GM21367 (cell line): ENCODE results near the gene STK11.
A peak's percentile ranks its signal among the peaks of the same experiment; 100 is the strongest.
"Not testable (repeated sequence)": the region's sequence is repeated elsewhere in the genome, so short reads cannot be mapped to it uniquely, and the experiment has no call there.

Source experiments
- ATAC-seq: cut with Tn5 transposase; IDR thresholded peaks from one replicate; pipeline ENCODE4 v1.9.1; 2021; ENCODE audit not compliant: unreplicated experiment

Gene STK11

DNA sequence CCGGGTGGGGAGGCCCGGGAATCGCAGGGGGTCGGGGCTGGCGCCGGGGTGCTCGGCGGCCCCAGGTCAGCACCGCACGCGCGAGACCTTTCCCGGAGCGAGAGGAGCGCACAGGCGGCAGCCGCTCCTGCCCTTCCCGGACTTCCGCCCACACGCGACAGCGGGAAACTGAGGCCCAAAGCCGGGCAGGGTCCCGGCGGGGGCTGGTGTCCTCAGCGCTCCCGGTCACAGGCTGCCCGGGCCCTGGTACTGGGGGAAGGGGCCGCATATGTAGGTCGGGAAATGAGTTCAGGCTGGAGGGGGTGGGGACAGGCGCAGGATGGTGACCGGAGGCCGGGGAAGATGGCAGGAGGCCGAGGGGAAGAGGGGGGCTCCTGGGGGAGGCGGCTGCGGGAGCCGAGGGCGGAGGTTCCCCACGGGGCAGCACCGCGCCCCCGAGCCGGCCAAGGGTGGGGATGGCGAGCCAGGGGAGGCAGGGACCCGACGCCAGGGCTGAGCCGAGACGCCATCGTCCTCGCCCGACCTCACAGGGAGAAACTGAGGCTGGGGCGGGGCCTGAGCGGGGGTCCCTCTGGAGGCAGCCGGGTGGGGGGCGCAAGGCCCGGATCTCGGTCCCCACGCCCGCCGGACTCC lies 31.6 kb downstream of the STK11 start:
- no peak for ATAC-seq

DNA sequence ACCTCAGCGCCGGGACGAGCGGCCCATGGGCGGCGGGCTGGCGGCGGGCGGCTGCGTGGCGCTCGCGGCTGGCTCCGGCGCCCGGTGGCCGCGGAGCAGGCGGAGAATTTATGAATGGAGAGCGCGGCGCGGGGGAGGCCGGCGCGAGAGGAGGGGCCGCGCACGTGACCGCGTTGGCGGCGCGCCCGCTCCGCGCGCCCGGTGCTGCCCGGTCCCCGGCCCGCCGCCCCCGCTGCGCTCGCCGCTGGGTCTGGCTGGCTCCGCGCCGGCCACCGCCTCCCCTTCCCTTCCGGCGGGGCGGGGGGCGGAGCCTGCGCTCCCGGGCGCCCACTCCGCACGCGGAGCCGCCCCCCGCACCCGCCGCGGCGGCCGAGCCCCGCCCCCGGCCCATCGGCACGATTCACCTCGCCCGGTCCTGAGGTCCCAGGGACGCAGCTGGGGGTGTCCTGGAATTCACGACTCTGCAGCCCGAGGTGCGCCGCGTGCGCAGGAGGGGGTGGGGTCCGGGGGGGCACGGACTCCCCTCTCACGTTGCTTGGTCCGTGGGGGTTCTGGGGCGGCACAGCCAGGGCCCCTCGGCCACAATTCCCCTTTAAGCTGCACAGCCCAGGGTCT lies 32.3 kb downstream of the STK11 start, which contains the start of gene CBARP:
TSS of gene CBARP (minus strand) at position 252 of the 615 bp plus-strand sequence. CDS start 1,905 bp downstream, outside the sequence.
- ATAC-seq = no peak

DNA sequence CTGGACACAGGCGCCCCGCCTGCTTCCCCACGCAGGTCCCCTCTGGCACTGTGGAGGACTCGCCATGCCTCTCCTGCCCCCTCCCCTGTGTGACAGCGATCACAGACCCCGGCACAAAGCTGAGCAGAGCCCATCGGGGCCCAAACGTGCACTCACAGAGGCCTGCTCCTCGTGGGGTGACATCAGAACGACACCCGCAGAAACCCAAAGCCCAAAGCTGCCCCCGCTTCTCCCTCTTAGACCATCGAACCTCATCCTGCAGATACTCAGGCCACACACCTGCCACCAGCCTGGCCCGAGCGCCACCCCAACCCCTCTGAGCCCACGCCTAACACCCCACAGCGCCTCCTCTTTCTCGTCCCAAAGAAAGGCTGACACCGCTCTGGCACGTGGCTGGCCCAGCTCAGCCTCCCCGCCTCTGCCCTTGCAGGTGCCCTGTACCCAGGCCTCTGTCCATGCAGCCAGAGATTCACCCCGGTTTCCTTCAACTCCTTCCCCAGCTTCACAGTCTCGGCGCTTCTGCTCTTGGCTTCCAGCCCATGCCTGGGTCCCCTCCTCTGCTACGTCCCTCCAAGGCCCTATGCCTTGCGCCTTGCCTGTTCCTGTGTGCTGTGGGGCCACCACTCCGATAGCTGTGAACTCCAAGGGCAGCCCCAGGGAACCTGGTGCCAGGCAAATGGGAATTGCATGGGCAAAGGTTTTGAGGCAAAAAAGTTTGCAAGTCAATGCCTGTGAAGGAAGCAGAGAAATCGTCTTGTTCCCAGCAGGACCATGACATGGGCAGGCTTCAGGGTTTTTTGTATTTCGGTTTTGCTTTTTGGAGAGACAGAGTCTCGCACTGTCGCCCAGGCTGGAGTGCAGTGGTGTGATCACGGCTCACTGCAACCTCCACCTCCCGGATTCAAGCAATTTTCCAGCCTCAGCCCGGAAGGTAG lies 33.1 kb downstream of the STK11 start:
- ATAC-seq = no peak

DNA sequence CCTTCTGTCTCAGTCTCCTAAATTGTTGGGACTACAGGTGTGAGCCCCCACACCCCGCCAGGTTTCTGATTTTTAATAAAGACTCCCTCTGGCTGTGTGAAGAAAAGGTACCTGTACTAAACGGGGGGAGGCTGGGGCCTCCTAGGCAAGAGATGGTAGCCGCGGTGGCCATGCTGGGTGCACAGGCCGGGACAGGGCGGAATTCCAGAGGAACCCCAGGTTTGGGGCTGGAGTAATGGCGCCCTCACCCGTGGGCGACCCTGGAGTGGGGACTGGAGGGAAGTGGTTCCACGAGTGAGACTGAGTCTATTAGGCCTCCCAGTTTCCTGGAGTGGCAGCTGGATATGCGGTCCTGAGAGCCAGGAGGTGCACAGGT lies 33.8 kb downstream of the STK11 start:
- no peak for ATAC-seq

DNA sequence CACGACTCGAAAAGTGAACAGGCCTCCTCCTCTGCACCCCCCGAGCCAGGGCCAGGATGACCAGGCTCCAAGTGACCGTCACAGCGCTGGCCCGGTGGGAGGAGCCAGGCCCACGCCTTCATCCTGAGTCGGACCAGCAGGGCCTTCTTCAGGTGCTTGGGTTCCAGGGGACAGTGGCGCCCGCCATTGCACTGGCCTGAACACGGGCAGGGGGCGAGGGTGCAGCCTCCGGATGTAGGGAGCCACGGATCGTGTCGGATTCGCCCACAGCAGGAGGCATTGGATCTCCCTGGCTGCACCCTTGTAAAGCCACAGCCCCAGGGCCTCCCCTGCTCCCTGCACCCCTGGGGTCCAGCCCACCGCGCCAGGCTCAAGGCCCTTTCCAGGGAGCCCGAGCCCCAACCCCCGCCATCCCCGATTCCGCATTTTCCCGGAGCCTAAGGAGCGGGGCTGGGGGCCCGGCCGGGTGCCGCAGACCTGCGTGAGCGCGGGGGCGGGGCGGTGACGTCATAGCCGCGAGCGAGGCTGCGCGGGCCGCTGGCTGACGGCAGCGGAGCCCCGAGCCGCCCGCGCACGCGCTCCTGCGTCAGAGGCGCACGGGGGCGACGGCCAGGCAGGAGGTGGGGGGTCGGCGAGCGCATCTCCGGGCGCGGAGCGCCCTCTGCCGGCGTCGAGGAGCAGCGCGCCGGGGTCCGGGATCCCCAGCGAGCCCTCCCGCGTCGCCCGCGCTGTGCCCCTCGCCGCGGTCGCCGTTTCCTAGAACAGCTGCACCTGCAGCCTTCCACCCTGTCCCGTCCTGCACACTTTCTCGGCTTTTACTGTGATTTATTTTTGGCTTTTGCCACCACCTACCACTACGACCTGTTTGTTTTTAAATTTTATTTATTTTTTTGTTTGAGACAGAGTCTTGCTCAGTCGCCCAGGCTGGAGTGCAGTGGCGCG lies 34.5 kb downstream of the STK11 start:
- no peak for ATAC-seq

DNA sequence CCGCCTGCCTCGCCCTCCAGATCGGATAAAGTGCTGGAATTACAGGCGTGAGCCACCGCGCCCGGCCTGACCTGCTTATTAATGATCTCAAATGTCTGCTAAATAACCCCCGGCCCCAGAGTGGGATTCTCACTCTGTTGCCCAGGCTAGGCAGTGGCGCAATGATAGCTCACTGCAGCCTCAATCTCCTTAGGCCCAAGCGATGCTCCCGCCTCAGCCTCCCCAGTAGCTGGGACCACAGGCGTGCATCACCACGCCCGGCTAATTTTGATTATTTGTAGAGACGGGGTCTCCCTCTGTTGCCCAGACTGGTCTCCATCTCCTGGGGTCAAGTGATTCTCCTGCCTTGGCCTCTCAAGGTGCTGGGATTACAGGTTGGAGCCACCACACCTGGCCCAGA lies 35.3 kb downstream of the STK11 start:
- ATAC-seq = no peak

DNA sequence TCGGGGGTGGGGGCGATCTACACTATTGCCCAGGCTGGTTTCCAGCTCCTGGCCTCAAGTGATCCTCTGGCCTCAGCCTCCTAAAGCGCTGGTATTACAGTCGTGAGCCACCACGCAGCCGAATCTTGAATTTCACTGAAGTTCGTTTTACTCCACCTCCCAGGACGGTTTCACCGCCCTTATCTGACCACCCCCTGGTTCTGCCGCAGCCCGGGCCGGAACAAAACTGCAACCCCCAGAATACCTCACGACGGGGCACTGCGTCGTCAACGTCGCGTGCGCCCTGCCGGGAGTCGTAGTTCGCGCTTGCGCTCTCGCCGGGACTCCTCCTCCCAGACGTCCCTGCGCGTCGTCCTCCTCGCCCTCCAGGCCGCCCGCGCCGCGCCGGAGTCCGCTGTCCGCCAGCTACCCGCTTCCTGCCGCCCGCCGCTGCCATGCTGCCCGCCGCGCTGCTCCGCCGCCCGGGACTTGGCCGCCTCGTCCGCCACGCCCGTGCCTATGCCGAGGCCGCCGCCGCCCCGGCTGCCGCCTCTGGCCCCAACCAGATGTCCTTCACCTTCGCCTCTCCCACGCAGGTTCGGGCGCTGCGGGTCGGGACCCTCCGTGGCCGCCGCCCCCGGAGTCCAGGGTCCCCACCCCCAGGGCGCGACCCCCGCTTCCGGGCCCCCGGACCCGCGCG lies 36.0 kb downstream of the STK11 start, which contains the start of gene ATP5F1D:
TSS of gene ATP5F1D (plus strand) at position 335 of the 679 bp plus-strand sequence. CDS start at position 435, 100 bp downstream.
- ATAC-seq = peak; percentile 42

DNA sequence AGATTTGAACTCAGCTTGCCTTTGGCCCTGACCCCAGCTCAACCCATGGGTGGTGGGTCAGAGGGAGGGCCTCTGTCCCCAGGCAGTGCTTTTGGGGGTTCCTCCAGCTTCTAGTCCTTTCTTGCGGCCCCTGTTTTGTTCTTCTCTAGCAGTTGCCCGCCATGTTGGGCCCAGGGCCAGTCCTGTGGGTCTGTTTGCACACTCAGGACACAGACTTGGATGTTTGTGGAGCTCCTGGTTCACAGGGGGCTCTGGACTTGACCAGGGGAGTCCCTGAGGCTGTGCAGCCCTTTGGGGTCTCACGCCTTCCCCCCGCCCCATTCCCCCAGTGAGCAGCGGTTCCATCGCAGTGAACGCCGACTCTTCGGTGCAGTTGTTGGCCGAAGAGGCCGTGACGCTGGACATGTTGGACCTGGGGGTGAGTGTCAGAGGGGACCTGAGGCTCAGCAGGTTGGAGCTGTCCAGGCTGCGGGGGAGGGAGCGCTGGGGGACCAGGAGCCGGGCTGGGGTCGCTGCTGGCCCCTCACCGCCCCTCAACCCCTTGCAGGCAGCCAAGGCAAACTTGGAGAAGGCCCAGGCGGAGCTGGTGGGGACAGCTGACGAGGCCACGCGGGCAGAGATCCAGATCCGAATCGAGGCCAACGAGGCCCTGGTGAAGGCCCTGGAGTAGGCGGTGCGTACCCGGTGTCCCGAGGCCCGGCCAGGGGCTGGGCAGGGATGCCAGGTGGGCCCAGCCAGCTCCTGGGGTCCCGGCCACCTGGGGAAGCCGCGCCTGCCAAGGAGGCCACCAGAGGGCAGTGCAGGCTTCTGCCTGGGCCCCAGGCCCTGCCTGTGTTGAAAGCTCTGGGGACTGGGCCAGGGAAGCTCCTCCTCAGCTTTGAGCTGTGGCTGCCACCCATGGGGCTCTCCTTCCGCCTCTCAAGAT lies 38.5 kb downstream of the STK11 start:
- ATAC-seq = no peak

DNA sequence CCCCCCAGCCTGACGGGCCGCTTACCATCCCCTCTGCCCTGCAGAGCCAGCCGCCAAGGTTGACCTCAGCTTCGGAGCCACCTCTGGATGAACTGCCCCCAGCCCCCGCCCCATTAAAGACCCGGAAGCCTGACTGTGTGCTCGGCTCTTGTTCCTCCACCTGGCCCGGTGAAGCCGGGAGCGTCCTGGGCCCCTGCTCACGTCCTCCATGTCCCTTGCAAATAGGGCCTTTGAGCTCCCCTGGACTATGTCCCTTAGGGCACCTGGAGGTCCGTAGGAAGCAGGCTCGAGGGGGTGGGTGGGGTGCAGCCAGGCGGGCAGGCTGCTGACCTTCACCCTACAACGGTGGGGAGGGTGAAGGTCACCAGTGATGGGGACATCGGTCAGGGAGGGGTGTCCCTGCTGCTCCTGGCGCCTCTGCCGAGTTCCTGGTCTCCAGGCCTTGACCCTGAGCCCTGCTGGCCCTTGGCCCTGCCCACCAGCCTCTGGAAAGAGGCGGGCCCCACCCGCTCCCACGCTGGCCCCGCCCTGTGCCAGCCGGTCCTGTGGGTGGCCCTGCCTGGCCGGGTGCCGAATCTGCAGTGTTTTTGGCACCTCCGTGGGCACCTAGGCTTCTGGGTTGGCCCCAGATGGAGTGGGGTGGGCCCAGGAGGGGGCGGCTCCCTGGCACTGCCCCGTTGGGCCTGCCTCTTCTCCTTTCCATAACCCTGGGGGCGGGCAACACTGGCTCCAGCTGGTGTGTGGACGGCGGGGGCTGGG lies 39.3 kb downstream of the STK11 start:
- ATAC-seq = no peak

DNA sequence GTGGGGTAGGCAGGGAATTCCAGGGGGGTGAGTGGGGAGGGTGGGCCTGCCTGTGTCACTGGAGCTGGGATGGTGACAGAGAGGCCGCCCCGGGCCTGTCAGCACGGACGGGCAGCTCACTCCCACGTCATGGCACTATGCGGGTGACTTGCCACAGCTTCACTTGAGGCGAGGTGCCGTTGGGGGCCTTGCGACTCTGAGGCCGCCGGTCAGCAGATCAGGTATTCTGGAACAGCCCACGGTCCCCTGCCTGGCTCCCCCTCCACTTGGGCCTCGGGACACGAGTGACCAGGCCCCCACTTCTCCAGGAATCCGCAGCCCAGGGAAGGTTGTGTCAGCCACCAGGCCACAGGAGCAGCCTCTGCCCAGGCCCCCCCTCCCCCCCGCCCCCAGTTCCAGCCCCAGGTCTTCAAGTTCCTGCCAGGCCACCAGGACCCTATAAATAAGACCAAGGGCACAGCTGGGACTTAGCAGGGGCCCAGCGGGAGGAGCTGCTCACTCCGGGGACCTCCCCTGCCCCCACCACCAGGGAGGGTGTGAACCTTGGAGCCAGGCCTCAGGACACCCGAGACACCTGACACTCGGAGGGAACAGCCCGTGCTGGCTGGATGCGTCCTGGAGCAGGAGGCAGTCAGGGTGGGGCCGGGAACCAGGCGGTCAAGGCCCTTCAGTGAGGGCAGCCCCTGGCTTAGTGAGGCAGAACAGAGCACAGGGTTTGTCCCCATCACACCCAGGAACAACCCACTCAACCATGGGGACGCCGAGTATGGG lies 40.1 kb downstream of the STK11 start:
- ATAC-seq = no peak

DNA sequence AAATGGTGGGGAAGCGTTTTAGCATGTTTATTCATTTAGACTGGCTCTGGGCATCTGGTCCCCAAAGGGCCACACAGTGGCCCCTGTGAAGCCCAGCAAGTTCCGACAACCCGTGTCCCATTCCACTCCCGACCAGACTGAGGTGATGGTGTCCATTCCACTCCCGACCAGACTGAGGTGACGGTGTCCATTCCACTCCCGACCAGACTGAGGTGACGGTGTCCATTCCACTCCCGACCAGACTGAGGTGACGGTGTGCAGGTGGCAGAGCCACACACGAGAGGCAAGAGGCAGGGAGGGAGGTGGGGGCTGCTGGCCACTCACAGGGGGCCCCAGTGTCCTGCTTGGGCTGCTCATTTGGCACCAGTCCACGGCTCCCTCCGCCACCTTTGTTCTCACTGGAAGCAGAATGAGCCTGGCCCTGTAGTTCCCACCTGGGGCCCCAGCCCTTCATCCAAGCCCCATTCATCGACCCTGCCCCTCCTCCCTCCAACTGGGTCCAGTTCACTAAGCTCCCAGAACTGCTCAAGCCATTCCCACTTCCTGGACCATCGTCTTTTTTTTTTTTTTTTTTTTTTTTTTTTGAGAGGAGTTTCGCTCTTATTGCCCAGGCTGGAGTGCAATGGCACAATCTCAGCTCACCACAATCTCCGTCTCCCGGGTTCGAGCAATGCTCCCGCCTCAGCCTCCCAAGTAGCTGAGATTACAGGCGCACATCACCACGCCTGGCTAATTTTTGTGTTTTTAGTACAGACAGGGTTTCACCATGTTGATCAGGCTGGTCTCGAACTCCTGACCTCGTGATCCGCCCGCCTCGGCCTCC lies 40.9 kb downstream of the STK11 start:
- ATAC-seq = not testable (repeated sequence)

DNA sequence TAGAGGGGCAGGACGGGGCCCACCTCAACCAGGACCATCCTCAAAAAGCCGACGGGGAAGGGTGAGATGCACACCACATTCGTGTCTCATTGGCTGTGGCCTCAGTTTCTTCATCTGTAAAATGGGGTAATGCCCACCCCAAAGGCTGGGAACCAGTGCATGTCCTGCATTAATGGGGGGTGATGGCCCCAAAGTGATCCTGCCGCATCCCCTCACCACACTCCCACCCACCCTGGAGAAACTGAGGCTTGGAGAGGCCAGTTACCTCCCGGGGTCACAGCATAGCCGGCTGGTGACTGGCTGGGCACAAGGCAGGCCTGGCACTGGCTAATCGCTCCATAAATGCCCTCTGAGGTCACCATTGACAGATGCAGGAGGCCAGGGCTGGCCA lies 42.2 kb downstream of the STK11 start:
- ATAC-seq = no peak

DNA sequence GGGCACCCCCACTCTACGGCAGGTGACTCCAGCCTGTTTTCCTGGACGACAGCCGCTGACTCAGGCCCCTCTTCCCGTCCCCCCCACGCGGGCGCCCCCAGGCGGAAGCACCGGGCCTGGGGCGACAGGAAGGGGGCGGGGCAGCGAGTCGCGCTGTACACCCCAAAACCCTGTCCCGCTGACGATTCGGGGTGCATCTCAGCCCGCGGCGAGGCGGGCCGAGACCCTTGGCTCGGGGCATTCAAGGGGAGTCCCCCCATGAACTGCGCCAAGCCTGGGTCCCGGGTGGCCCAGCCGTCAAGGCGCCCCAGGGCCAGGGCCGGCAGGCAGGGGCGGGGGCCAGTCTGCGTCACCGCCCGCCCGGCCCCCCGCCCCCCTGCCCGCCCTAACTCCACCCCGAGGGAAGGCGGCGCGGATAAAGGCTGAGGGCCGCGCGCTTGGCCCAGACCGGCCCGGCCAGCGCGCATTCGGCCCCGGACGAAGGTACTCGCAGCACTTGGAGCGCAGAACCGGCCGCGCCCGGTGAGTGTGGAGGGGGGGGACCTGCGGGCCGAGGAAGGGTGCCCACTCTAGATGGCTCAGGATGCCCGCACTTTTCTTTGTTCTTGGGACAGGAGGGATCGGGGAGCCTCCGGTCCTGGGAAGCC lies 42.7 kb downstream of the STK11 start, which contains the start of gene MIDN:
TSS of gene MIDN (plus strand) at position 445 of the 647 bp plus-strand sequence. CDS start 1,714 bp downstream, outside the sequence.
- ATAC-seq = peak; percentile 8

DNA sequence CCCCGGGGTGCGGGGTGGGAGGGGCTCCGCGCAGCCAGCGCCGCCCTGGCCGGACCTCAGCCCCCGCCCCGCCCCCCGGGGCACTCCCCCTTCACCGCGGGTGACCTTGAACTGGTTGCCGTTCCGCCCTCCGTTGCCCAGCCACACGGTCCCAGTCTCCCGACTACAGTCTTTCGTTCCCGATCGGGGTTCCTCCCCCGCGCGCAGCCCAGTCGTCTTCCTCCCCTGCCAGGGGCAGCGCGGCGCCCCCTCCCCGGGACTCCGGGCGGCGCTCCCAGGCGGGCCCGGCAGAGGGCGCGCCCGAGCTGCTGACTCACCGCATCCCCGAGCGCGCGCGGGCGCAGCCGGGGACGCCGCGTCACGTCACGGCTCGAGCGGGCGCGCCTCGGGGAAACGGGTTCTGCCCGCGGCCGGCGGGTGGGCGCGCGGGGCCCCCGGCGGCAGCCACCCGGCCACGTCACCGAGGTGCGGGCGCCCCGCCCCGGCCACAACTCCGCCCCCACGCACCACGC lies 43.3 kb downstream of the STK11 start:
- peak; percentile 10 for ATAC-seq

DNA sequence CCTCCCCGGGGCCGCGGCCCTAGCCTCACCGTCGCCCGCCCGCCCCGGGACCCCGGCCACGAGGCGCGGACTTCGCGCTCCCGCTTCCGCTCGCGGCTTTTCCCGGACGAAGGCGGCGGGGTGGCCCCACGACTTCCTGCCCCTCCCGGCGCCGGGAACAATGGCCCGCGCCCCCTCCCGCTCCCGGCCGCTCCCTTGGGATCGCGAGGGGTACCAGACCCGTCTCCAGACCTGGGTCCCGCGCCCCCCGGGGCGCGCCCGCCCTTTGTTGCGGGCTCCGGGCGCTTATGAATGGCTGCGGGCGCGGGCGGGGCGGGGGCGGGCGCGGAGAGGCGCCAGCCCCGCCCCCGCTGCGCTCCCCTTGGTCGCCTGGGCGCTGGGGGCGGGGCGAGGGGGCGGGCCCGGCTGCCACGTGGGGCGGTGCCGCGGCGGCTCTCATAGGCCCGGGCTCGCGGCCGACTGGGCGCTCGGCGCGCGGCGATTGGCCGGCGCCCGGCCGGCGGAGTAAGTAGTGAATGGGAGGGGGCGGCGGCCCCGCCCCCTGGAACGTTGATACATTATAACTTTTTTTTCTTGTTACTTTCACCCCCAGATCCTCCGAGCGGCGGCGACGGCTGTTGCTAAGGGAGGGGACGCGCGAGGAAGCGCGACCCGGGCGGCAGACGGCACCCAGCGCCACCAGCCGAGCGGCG lies 43.9 kb downstream of the STK11 start:
- ATAC-seq = peak; percentile 33
